Chondrocyte (in vitro differentiated cells): ENCODE results near the gene MTUS2. TPM values are rescaled to one million over a fixed set of nuclear protein-coding genes. Genes with fewer than 3 reads are reported as not detected.

Source experiments
- DNase-seq: peaks from one replicate; pipeline ENCODE4 v3.0.0; 2021; ENCODE audit warnings: mixed read lengths, low spot score
- H3K27ac Mint-ChIP-seq: one replicate; pipeline ENCODE4 v1.8.0; 2021; ENCODE audit warnings: mild to moderate bottlenecking, moderate library complexity, mixed read lengths; ENCODE audit not compliant: unreplicated experiment
- H3K27me3 Mint-ChIP-seq: 2 replicates; pipeline ENCODE4 v1.8.0; 2021; ENCODE audit warnings: low read depth, mixed read lengths
- H3K36me3 Mint-ChIP-seq: 2 replicates; pipeline ENCODE4 v1.8.0; 2021; ENCODE audit warnings: low read depth, mixed read lengths
- H3K4me1 Mint-ChIP-seq: 2 replicates; pipeline ENCODE4 v1.8.0; 2021; ENCODE audit warnings: low read depth, mild to moderate bottlenecking, mixed read lengths
- H3K4me3 Mint-ChIP-seq: one replicate; pipeline ENCODE4 v1.8.0; 2021; ENCODE audit warnings: mild to moderate bottlenecking, moderate library complexity, mixed read lengths; ENCODE audit not compliant: unreplicated experiment
- H3K9me3 Mint-ChIP-seq: 2 replicates; pipeline ENCODE4 v1.8.0; 2021; ENCODE audit warnings: low read depth, mixed read lengths
- total RNA-seq: library from RNA; stranded (reverse); gene quantifications from 3 replicates; pipeline ENCODE4 v1.2.1, GENCODE V29; 2021
- TF ChIP-seq, protein P1 (sequence below): fragments of 200-600 bp; sonication (generic); IDR thresholded peaks from 2 replicates; pipeline ENCODE4 v1.5.0; 2021; ENCODE audit warnings: antibody characterized with exemption, mild to moderate bottlenecking, moderate library complexity

The MTUS2 gene
- total RNA-seq, 1 donor from 2014 or later: 1.2 TPM

DNA sequence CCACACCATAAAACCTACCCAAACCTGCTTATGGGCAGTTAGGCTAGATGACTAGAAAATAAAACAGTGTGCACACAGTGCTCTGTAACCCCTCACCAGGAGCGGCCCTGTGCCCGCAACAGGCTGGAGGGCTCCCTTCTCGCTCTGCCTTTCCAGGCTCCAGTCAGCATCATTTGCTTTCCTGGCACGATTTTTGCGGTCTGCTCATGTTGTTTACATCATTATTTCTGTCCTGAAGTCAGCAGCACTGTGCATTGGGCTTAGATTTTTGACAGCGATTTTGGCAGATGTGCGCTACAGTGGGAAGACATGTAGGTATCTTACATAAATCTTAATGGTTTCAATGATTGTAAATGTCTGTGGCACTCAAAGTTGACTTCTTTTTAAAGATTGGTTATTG is 344.0 kb downstream of the MTUS2 start:
- Mint-ChIP-seq H3K9me3 (peaks cover 3% of the 10 kb centered on the region), H3K27ac (no peak overlapping the region), H3K4me1 (no peaks in the 10 kb centered on the region), H3K4me3 (no peak overlapping the region), H3K36me3 (no peaks in the 10 kb centered on the region), H3K27me3 (peaks cover 5% of the 10 kb centered on the region)
- DNase-seq: no peak
- TF ChIP-seq, protein P1, sequence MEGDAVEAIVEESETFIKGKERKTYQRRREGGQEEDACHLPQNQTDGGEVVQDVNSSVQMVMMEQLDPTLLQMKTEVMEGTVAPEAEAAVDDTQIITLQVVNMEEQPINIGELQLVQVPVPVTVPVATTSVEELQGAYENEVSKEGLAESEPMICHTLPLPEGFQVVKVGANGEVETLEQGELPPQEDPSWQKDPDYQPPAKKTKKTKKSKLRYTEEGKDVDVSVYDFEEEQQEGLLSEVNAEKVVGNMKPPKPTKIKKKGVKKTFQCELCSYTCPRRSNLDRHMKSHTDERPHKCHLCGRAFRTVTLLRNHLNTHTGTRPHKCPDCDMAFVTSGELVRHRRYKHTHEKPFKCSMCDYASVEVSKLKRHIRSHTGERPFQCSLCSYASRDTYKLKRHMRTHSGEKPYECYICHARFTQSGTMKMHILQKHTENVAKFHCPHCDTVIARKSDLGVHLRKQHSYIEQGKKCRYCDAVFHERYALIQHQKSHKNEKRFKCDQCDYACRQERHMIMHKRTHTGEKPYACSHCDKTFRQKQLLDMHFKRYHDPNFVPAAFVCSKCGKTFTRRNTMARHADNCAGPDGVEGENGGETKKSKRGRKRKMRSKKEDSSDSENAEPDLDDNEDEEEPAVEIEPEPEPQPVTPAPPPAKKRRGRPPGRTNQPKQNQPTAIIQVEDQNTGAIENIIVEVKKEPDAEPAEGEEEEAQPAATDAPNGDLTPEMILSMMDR: no peak

DNA sequence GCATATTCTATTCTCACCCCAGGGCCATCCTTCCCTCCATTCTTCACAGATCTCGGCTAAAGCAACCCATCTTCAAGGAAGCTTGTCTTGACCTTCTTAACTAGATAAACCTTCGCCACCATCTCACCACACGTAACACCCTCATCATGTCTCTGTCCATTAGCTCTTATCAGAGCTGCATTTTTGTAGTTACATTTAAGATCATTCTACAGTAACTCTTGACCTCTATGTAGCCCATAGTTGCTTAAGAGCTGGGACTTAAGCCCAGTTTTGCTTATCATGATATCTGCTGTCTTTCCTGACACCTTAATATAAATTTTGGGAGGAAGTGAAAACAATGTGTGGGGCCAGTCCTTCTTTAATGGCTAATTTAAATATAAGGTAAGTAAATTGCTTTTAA is 345.1 kb downstream of the MTUS2 start:
- Mint-ChIP-seq H3K9me3 (peaks cover 3% of the 10 kb centered on the region), H3K36me3 (no peaks in the 10 kb centered on the region), H3K4me3 (no peak overlapping the region), H3K4me1 (no peaks in the 10 kb centered on the region), H3K27ac (no peak overlapping the region), H3K27me3 (peaks cover 7% of the 10 kb centered on the region)
- DNase-seq: no peak
- TF ChIP-seq, protein P1: no peak

DNA sequence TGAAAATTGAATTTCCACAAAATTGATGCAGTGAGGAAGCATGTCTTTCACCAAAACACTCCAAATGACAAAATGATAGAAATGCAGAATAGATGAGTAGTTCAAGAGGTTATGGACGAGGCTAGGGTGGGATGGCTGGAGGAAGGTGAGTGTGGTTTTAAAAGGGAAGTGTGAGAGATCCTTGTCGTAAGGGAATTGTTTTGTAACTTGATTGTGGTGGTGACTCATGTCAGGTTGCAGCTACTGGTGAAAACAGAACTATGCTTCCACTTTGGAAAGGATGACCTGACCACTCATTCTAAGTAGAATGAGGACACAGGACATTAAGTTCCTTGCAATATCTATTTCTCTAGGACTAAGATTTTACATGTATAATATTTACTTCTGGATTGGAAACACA is 345.7 kb downstream of the MTUS2 start:
- Mint-ChIP-seq H3K27me3 (peaks cover 7% of the 10 kb centered on the region), H3K27ac (no peak overlapping the region), H3K9me3 (peaks cover 4% of the 10 kb centered on the region), H3K36me3 (no peaks in the 10 kb centered on the region), H3K4me1 (no peaks in the 10 kb centered on the region), H3K4me3 (no peak overlapping the region)
- DNase-seq: no peak
- TF ChIP-seq, protein P1: no peak

DNA sequence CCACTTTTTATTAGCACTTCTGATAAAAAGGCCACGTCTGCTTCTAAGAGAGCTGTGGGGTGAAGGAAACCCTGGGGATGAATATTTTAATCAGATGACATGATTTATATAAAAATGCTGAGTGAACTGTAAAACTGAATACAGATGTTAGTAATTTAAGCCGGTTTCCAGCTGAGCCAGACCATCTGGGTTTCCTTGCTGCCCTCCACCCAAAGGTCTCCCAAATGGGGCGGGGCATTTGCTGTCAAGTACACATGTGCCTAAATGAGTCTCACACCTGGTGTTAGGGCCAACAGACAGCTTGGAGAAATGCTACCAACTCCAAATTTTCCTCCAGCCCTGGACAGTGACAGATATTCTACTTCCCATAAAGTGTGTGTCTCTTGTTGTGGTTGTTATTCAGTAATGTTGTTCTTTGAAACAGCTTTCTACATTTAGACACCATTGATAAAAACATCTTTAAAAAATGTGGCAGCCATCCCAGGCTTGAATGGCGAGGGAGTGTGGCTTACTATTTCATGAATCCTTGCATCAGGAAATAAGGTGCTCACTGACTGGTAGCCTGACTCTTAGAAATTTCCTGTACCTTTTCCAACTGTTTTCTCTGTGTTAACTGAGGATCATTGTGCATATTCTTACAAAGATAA is 350.4 kb downstream of the MTUS2 start:
- H3K9me3 Mint-ChIP-seq: peaks cover 5% of the 10 kb centered on the region
- no peak overlapping the region for H3K4me3 Mint-ChIP-seq
- DNase-seq: no peak
- no peak overlapping the region for H3K27ac Mint-ChIP-seq
- no peaks in the 10 kb centered on the region for H3K4me1 Mint-ChIP-seq
- TF ChIP-seq, protein P1: no peak
- H3K36me3 Mint-ChIP-seq: no peaks in the 10 kb centered on the region
- peaks cover 4% of the 10 kb centered on the region for H3K27me3 Mint-ChIP-seq

DNA sequence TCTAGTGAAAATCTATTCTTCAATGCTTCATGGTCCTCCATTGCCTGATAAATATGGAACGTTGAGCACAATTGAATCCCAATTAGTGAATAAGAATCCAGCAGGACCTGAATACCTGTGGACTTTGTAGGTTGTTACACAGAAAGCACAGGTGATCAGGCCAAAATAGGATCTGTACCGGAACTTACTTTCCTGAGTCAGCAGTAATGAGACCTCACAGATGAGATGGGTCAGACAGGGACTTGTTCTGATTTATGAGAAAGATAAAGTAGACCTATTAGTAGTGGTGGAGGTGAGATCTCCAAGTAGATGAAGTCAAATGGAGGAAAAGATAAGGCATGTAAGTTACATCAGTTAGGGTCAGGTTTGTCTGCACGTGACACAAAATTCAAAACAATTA is 351.1 kb downstream of the MTUS2 start:
- no peaks in the 10 kb centered on the region for H3K36me3 Mint-ChIP-seq
- DNase-seq: no peak
- H3K27me3 Mint-ChIP-seq: peaks cover 2% of the 10 kb centered on the region
- no peaks in the 10 kb centered on the region for H3K4me1 Mint-ChIP-seq
- H3K27ac Mint-ChIP-seq: no peak overlapping the region
- no peak overlapping the region for H3K4me3 Mint-ChIP-seq
- H3K9me3 Mint-ChIP-seq: peaks cover 2% of the 10 kb centered on the region
- TF ChIP-seq, protein P1: no peak
